Kidney epithelial cell (primary cell): ENCODE data around the gene EOLA1. TPM values are rescaled to one million over a fixed set of nuclear protein-coding genes. Genes with fewer than 3 reads are reported as not detected.
A peak's percentile ranks its signal among the peaks of the same experiment; 100 is the strongest.

Experiments
- DNase-seq: peaks from one replicate; pipeline ENCODE4 v3.0.0-alpha.2; 2010; ENCODE audit warnings: low read depth
- H3K27me3 ChIP-seq: 2 replicates; pipeline ENCODE4 v1.6.0; 2011; ENCODE audit warnings: low read length; ENCODE audit not compliant: control insufficient read depth, insufficient read depth
- H3K36me3 ChIP-seq: 2 replicates; pipeline ENCODE4 v1.5.1; 2011; ENCODE audit warnings: low read length; ENCODE audit not compliant: control insufficient read depth, insufficient read depth
- H3K4me3 ChIP-seq: 2 replicates; pipeline ENCODE4 v1.5.1; 2011; ENCODE audit warnings: low read depth, mild to moderate bottlenecking, control low read depth, low read length
- CTCF ChIP-seq: IDR thresholded peaks from 2 replicates; pipeline ENCODE4 v1.5.1; 2011; ENCODE audit warnings: mild to moderate bottlenecking, moderate library complexity, low read length, control low read depth, inconsistent platforms; ENCODE audit not compliant: insufficient read depth, poor library complexity, severe bottlenecking
- total RNA-seq: library from RNA; depleted of rRNA; stranded (reverse); fragments of >200 nt; gene quantifications from 2 replicates; pipeline ENCODE4 v1.2.3, GENCODE V29; 2015

The EOLA1 gene
- total RNA-seq, 1 donor from 2014 or later: 11.2 TPM

DNA sequence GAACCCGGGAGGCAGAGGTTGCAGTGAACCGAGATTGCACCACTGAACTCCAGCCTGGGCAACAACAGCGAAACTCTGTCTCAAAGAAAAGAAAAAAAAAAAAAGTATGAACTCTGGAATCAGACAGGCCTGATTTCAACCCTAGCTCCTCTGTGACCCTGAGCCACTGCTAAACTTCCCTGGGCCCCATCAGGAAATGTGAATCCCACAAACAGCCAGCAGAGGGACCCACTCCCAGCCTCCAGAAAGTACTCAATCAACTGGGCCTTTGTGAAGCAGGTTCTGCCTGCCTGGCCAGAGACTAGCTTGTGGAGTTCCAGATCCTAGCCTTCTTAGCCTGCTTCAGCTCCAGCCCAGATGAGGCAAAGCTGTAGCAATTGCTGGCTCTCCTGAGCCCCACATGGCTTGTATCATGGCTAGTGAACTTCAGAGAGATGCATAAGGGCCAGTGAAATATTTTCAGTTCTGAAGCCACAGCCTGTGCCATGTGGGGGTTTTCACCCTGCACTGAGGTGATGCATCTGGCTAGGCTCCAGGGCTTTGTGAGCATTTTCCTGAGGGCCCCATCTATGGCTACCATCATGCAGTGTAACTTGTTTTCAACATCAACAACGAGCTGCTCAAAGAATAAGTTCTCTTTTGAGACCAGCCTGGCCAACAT is 28.5 kb upstream of the EOLA1 start:
- no peaks in the 10 kb centered on the region for H3K27me3 ChIP-seq
- DNase-seq: no peak
- no peaks in the 10 kb centered on the region for H3K36me3 ChIP-seq
- peak; percentile 55 for TF ChIP-seq CTCF
- no peak overlapping the region for H3K4me3 ChIP-seq

GRCh38 chrX:149513825-149514428 is 26.9 kb upstream of the EOLA1 start:
- no peak for DNase-seq
- Histone ChIP-seq H3K36me3 (no peaks in the 10 kb centered on the region), H3K27me3 (no peaks in the 10 kb centered on the region), H3K4me3 (no peak overlapping the region)
- TF ChIP-seq CTCF: no peak

- no peaks in the 10 kb centered on the region for H3K36me3 ChIP-seq
- no peak for TF ChIP-seq CTCF
- DNase-seq: no peak
- H3K4me3 ChIP-seq: no peak overlapping the region
- no peaks in the 10 kb centered on the region for H3K27me3 ChIP-seq
Measured at GRCh38 chrX:149515954-149516602, 24.7 kb upstream of the EOLA1 start.

- Histone ChIP-seq H3K27me3 (no peaks in the 10 kb centered on the region), H3K36me3 (no peaks in the 10 kb centered on the region), H3K4me3 (no peak overlapping the region)
- TF ChIP-seq CTCF: no peak
- DNase-seq: no peak
Measured at GRCh38 chrX:149516604-149517003, 24.2 kb upstream of the EOLA1 start.

GRCh38 chrX:149517308-149517707 is 23.5 kb upstream of the EOLA1 start:
- no peak for DNase-seq
- Histone ChIP-seq H3K27me3 (no peaks in the 10 kb centered on the region), H3K4me3 (no peak overlapping the region), H3K36me3 (no peaks in the 10 kb centered on the region)
- no peak for TF ChIP-seq CTCF
